ENCODE data around the gene EFCAB7. TPM values are rescaled to one million over a fixed set of nuclear protein-coding genes. Genes with fewer than 3 reads are reported as not detected.

The EFCAB7 gene
- total RNA-seq, 6 donors from 2014 or later: 2.1 to 20.4 (median 4.7) TPM

- TF ChIP-seq POLR2A (IDR thresholded peaks at IDR 0.05) (no peak), CTCF (IDR thresholded peaks at IDR 0.05) (no peak), EP300 (IDR thresholded peaks at IDR 0.05) (no peak), POLR2AphosphoS5 (IDR thresholded peaks at IDR 0.05) (no peak)
- no peaks in the 10 kb centered on the region for H3K9me3 ChIP-seq
- H3K27ac ChIP-seq: no peak overlapping the region
- peaks cover 0 to 4% (median 0%) of the 10 kb centered on the region in 4 donors for H3K36me3 ChIP-seq
- H3K27me3 ChIP-seq: no peaks in the 10 kb centered on the region
- no peaks in the 10 kb centered on the region for H3K4me1 ChIP-seq
- no peak for ATAC-seq (ENCODE audit: low FRiP score in 2 of 2)
- no peak overlapping the region for H3K4me3 ChIP-seq
- no peak for DNase-seq
Measured at GRCh38 chr1:63555480-63555879, 32.2 kb downstream of the EFCAB7 start.

GRCh38 chr1:63557365-63557987, 34.2 kb downstream of the EFCAB7 start:
- 77 to 80% methylated on average over 6 of the region's 6 CpGs for WGBS, 2 donors
- Histone ChIP-seq H3K27me3 (no peaks in the 10 kb centered on the region), H3K4me1 (no peaks in the 10 kb centered on the region), H3K9me3 (no peaks in the 10 kb centered on the region), H3K4me3 (no peak overlapping the region), H3K36me3 (peaks cover 0 to 4% (median 0%) of the 10 kb centered on the region in 4 donors), H3K27ac (no peak overlapping the region)
- no peak for DNase-seq
- TF ChIP-seq POLR2AphosphoS5 (IDR thresholded peaks at IDR 0.05) (no peak), CTCF (IDR thresholded peaks at IDR 0.05) (peak in 2 of 6 experiments; percentile 19 to 38)
- no peak for ATAC-seq (ENCODE audit: low FRiP score in 2 of 2)

- Histone ChIP-seq H3K4me3 (no peak overlapping the region), H3K27me3 (no peaks in the 10 kb centered on the region), H3K27ac (no peak overlapping the region), H3K4me1 (no peaks in the 10 kb centered on the region), H3K9me3 (no peaks in the 10 kb centered on the region), H3K36me3 (no peaks in the 10 kb centered on the region)
- TF ChIP-seq POLR2AphosphoS5 (IDR thresholded peaks at IDR 0.05): no peak
- TF ChIP-seq POLR2A (IDR thresholded peaks at IDR 0.05): no peak
- TF ChIP-seq EP300 (IDR thresholded peaks at IDR 0.05): no peak
- no peak for TF ChIP-seq CTCF (IDR thresholded peaks at IDR 0.05)
- WGBS, 2 donors: 94 to 100% methylated on average over 2 of the region's 2 CpGs
- DNase-seq (no peak), ATAC-seq (ENCODE audit: low FRiP score in 2 of 2) (no peak)
Measured at GRCh38 chr1:63559357-63559756, 36.0 kb downstream of the EFCAB7 start.

- Histone ChIP-seq H3K36me3 (no peaks in the 10 kb centered on the region), H3K9me3 (no peaks in the 10 kb centered on the region), H3K4me3 (no peak overlapping the region), H3K27me3 (no peaks in the 10 kb centered on the region), H3K27ac (no peak overlapping the region), H3K4me1 (no peaks in the 10 kb centered on the region)
- no peak for DNase-seq
- ATAC-seq (ENCODE audit: low FRiP score in 2 of 2): no peak
- TF ChIP-seq CTCF (IDR thresholded peaks at IDR 0.05): no peak
- TF ChIP-seq EP300 (IDR thresholded peaks at IDR 0.05): no peak
- TF ChIP-seq POLR2A (IDR thresholded peaks at IDR 0.05): no peak
- TF ChIP-seq POLR2AphosphoS5 (IDR thresholded peaks at IDR 0.05): no peak
Measured at GRCh38 chr1:63563745-63564144, 40.4 kb downstream of the EFCAB7 start.

- Histone ChIP-seq H3K4me3 (no peak overlapping the region), H3K36me3 (no peaks in the 10 kb centered on the region), H3K27me3 (no peaks in the 10 kb centered on the region), H3K4me1 (no peaks in the 10 kb centered on the region), H3K9me3 (no peaks in the 10 kb centered on the region), H3K27ac (no peak overlapping the region)
- ATAC-seq (ENCODE audit: low FRiP score in 2 of 2) (no peak), DNase-seq (no peak)
- TF ChIP-seq POLR2AphosphoS5 (IDR thresholded peaks at IDR 0.05) (no peak), POLR2A (IDR thresholded peaks at IDR 0.05) (no peak), CTCF (IDR thresholded peaks at IDR 0.05) (no peak), EP300 (IDR thresholded peaks at IDR 0.05) (no peak)
- 89% methylated on average over 4 of the region's 4 CpGs for WGBS, 2 donors
Measured at GRCh38 chr1:63569068-63569467, 45.7 kb downstream of the EFCAB7 start.
